Right atrium auricular region (tissue), 2 donors: ENCODE measurements around the gene ZNF837. TPM values are rescaled to one million over a fixed set of nuclear protein-coding genes. Genes with fewer than 3 reads are reported as not detected.

Experiments used
- DNase-seq: peaks from one replicate; pipeline ENCODE4 v3.0.0-alpha.2; 2019; ENCODE audit warnings: low spot score
- H3K27ac ChIP-seq, 2 donors: fragments of 200-600 bp; sonication (generic); 1 replicate in 1 of 2; 2 replicates in 1 of 2; pipeline ENCODE4 v1.5.1; 2016 to 2019
- H3K27me3 ChIP-seq, 2 donors: fragments of 200-600 bp; sonication (generic); one replicate each; pipeline versions ENCODE4 v1.5.1 to v1.6.0; 2017 to 2019
- H3K36me3 ChIP-seq: fragments of 200-600 bp; sonication (generic); one replicate; pipeline ENCODE4 v1.5.1; 2016
- H3K4me1 ChIP-seq, 2 donors: fragments of 200-600 bp; sonication (generic); one replicate each; pipeline versions ENCODE4 v1.5.1 to v1.6.0; 2017 to 2019
- H3K4me3 ChIP-seq, 2 donors: fragments of 200-600 bp; sonication (generic); 1 replicate in 1 of 2; 2 replicates in 1 of 2; pipeline ENCODE4 v1.5.1; 2017 to 2019; ENCODE audit warnings: mild to moderate bottlenecking in 1 of 2, moderate library complexity in 1 of 2
- H3K9me3 ChIP-seq, 2 donors: fragments of 200-600 bp; sonication (generic); one replicate each; pipeline ENCODE4 v1.5.1; 2019
- CTCF ChIP-seq, 2 donors: fragments of 200-600 bp; sonication (generic); IDR thresholded peaks; one replicate each; pipeline ENCODE4 v1.5.1; 2019; ENCODE audit warnings: antibody characterized with exemption in 2 of 2
- total RNA-seq, 2 donors: library from RNA; depleted of rRNA; stranded (reverse); fragments of >200 nt; gene quantifications; one replicate each; pipeline ENCODE4 v1.1.0, GENCODE V29; 2016

The ZNF837 gene
- 1 to 10 TPM in 1 of 2 donors, under 1 TPM in 1; 0.70 to 1.3 TPM for total RNA-seq

GRCh38 chr19:58380662-58381459 is at the start of gene ZNF837:
Gene ZNF837, minus strand, starts transcription at chr19:58381030. Its CDS starts 11,698 bp downstream, at chr19:58369332.
- DNase-seq, result peak; percentile 99
- TF ChIP-seq CTCF (IDR thresholded peaks at IDR 0.05), result peak in 1 of 2 donors; percentile 14
- peak within 1 kb of the TSS; percentile 93 to 97 for H3K27ac ChIP-seq
- H3K4me3 ChIP-seq, result peak within 1 kb of the TSS; percentile 81 to 86
- H3K27me3 ChIP-seq, result no peaks in the 10 kb centered on the region
- peaks cover 0 to 30% of the 10 kb centered on the region in 2 donors for H3K4me1 ChIP-seq
- H3K36me3 ChIP-seq, result no peaks in the 10 kb centered on the region
- H3K9me3 ChIP-seq, result no peaks in the 10 kb centered on the region

- no peak for TF ChIP-seq CTCF (IDR thresholded peaks at IDR 0.05)
- Histone ChIP-seq H3K4me1 (no peaks in the 10 kb centered on the region), H3K36me3 (peaks cover 31% of the 10 kb centered on the region), H3K9me3 (peaks cover 41 to 64% of the 10 kb centered on the region in 2 donors), H3K4me3 (no peak overlapping the region), H3K27ac (no peak overlapping the region), H3K27me3 (no peaks in the 10 kb centered on the region)
- DNase-seq, result no peak
Observed at GRCh38 chr19:58429745-58430144, 48.9 kb upstream of the ZNF837 start.

DNA sequence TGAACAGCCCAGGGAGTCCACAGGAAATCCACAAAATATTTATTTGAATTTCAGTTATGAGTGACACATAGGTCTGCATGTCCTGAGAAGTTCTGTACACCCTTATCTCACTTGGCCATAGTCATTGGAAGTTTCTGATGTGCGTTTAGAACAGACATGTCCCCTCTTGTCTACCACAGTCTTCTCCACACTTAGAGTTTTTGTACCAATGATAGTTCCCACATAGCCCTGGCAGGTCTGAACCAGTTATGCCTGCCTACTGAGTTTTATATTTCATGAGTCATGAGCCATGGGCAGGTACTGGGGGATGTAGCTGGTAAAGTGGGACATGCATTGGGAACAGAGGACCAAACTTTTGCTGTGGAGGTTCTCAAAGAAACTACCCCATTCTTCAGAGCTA is 47.8 kb upstream of the ZNF837 start:
- H3K9me3 ChIP-seq, result peaks cover 29 to 53% of the 10 kb centered on the region in 2 donors
- H3K36me3 ChIP-seq, result peaks cover 20% of the 10 kb centered on the region
- no peak overlapping the region for H3K27ac ChIP-seq
- DNase-seq, result no peak
- H3K27me3 ChIP-seq, result no peaks in the 10 kb centered on the region
- H3K4me3 ChIP-seq, result no peak overlapping the region
- TF ChIP-seq CTCF (IDR thresholded peaks at IDR 0.05), result no peak
- no peaks in the 10 kb centered on the region for H3K4me1 ChIP-seq

GRCh38 chr19:58417071-58417470 is 36.2 kb upstream of the ZNF837 start:
- no peaks in the 10 kb centered on the region for H3K27me3 ChIP-seq
- H3K4me3 ChIP-seq, result no peak overlapping the region
- no peaks in the 10 kb centered on the region for H3K4me1 ChIP-seq
- no peak overlapping the region for H3K27ac ChIP-seq
- DNase-seq, result no peak
- peaks cover 42% of the 10 kb centered on the region for H3K36me3 ChIP-seq
- no peaks in the 10 kb centered on the region for H3K9me3 ChIP-seq
- no peak for TF ChIP-seq CTCF (IDR thresholded peaks at IDR 0.05)

GRCh38 chr19:58416604-58417003 is 35.8 kb upstream of the ZNF837 start:
- Histone ChIP-seq H3K27me3 (no peaks in the 10 kb centered on the region), H3K27ac (no peak overlapping the region), H3K36me3 (peaks cover 42% of the 10 kb centered on the region), H3K4me1 (no peaks in the 10 kb centered on the region), H3K9me3 (no peaks in the 10 kb centered on the region), H3K4me3 (no peak overlapping the region)
- DNase-seq, result no peak
- TF ChIP-seq CTCF (IDR thresholded peaks at IDR 0.05), result no peak
